ENCODE measurements around the gene TMEM250. TPM values are rescaled to one million over a fixed set of nuclear protein-coding genes. Genes with fewer than 3 reads are reported as not detected.

TMEM250 gene
- total and polyA plus RNA-seq, 9 of the 15 experiments (the other 6 are each of a cell fraction or from before 2014, with no cell fraction given): 0.32 to 44.6 (median 12.2) TPM

GRCh38 chr9:136080716-136081112, 38.0 kb downstream of the TMEM250 start:
- no peaks in the 10 kb centered on the region for H3K27me3 ChIP-seq (ENCODE audit: control insufficient read depth in 2 of 2, insufficient read depth in 2 of 2, low read length in 2 of 2)
- no peaks in the 10 kb centered on the region for H3K9me3 ChIP-seq (replicated peaks; ENCODE audit: control insufficient read depth, insufficient read depth, low read depth, low read length)
- no peak overlapping the region; a peak in 1 of 4 replicates for H3K9ac ChIP-seq (ENCODE audit: insufficient read depth in 1 of 2, low read depth in 2 of 2, low read length in 2 of 2)
- no peak for DNase-seq (ENCODE audit: extremely low read depth in 1 of 4, low spot score in 3 of 4)
- H4K20me1 ChIP-seq (replicated peaks; ENCODE audit: control insufficient read depth, insufficient read depth, low read length): peaks cover 31% of the 10 kb centered on the region
- H3K79me2 ChIP-seq (ENCODE audit: control insufficient read depth, insufficient read depth, low read length): peaks cover 92% of the 10 kb centered on the region
- no peak for FAIRE-seq
- no TSS peak for BruUV-seq (replicated peaks)
- intact Hi-C loops (cut with micrococcal nuclease): no loop called here
- no peak overlapping the region for H3K27ac ChIP-seq (ENCODE audit: extremely low read depth, low read depth, low read length)
- TF ChIP-seq SP2 (IDR thresholded peaks at IDR 0.05; ENCODE audit: extremely low read depth, low read depth, low read length, poor library complexity, severe bottlenecking): no peak
- TF ChIP-seq SMARCA4 (IDR thresholded peaks at IDR 0.05): no peak
- TF ChIP-seq POLR2G (IDR thresholded peaks at IDR 0.05; ENCODE audit: low read depth, low read length): peak; percentile 14; the same call in 1 of the 2 replicates
- TF ChIP-seq VEZF1 (CRISPR knock-in tag; IDR thresholded peaks at IDR 0.05): no peak
- no peak for TF ChIP-seq DMBX1 (CRISPR knock-in tag; IDR thresholded peaks at IDR 0.05; ENCODE audit: borderline replicate concordance)
- 77% methylated on average over 14 of the region's 23 CpGs for WGBS (ENCODE audit: insufficient coverage, low coverage, missing lambda C conversion rate)
- H3K9me1 ChIP-seq (ENCODE audit: control insufficient read depth, insufficient read depth, low read length): peaks cover 5% of the 10 kb centered on the region
- no peak overlapping the region for H2AFZ ChIP-seq (ENCODE audit: low read depth, low read length)
- H3K36me3 ChIP-seq (ENCODE audit: control insufficient read depth, insufficient read depth, low read length): peaks cover 59% of the 10 kb centered on the region; the same call in 2 of the 3 replicates
- peaks cover 0 to 69% of the 10 kb centered on the region in 2 experiments; a peak in 2 of 5 replicates for H3K4me1 ChIP-seq (replicated peaks in 1 of 2; ENCODE audit: control insufficient read depth in 2 of 2, insufficient read depth in 2 of 2, low read length in 2 of 2)
- H3K4me3 ChIP-seq: no peak overlapping the region
- POLR2A ChIA-PET: no interaction called here
- no peak for ATAC-seq
- CTCF ChIA-PET (ENCODE audit: low intra/inter-chr PET ratio): no interaction called here
- in situ Hi-C loops (cut with MboI): no loop called here
- H3K4me2 ChIP-seq (ENCODE audit: insufficient read depth, low read length): no peak overlapping the region
